SK-N-SH treated with all-trans-retinoic acid at 6 μM for 48 hours (cell line): Measurements from ENCODE around the gene BDNF.

ENCODE experiments used
- ARNTL ChIP-seq: fragments of 450-650 bp; formaldehyde crosslinking; IDR thresholded peaks from 2 replicates; pipeline ENCODE4 v1.5.0; 2020; ENCODE audit warnings: low read depth, mild to moderate bottlenecking, moderate library complexity, borderline replicate concordance
- ZNF8 ChIP-seq: fragments of 450-650 bp; formaldehyde crosslinking; IDR thresholded peaks from 2 replicates; pipeline ENCODE4 v1.5.0; 2020; ENCODE audit warnings: mild to moderate bottlenecking, moderate library complexity

GRCh38 chr11:27660171-27660570 is 40.1 kb downstream of the BDNF start:
- no peak for TF ChIP-seq ZNF8 (CRISPR knock-in tag)
- TF ChIP-seq ARNTL (CRISPR knock-in tag): no peak
